Retinal pigment epithelial cell (primary cell): ENCODE measurements around the gene OR2J2.
"Not testable (repeated sequence)": the region's sequence is repeated elsewhere in the genome, so short reads cannot be mapped to it uniquely, and the experiment has no call there.

Experiments
- DNase-seq: peaks from one replicate; pipeline ENCODE4 v3.0.0-alpha.2; 2010; ENCODE audit warnings: low read depth
- H3K4me3 ChIP-seq: 2 replicates; pipeline ENCODE4 v1.5.1; 2011; ENCODE audit warnings: mild to moderate bottlenecking, low read length, control low read depth, moderate library complexity
- TF ChIP-seq, protein P1 (sequence below): conservative IDR thresholded peaks from 2 replicates; pipeline ENCODE4 v1.5.1; 2011; ENCODE audit warnings: low read depth, low read length, control low read depth, inconsistent platforms

OR2J2 gene

DNA sequence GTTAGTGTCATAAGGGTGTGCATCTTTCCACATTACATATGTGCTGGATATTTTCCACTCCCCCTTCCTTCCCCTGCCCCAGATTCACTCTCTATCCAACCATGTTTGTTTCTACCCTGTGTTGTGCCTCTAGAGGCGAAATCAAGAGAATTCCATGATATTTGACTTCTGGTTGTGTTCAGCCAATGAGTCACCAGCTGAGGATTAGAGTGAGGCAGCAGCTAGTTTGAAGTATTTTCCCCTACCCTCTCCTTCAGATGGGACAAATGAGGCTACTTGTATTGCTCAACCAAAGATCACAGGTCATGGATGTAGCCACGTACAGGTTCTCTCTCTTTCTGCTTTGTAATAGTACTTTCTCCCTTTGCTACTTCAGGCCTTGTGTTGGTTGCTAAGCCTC is 24.5 kb upstream of the OR2J2 start:
- no peak for DNase-seq
- TF ChIP-seq, protein P1, sequence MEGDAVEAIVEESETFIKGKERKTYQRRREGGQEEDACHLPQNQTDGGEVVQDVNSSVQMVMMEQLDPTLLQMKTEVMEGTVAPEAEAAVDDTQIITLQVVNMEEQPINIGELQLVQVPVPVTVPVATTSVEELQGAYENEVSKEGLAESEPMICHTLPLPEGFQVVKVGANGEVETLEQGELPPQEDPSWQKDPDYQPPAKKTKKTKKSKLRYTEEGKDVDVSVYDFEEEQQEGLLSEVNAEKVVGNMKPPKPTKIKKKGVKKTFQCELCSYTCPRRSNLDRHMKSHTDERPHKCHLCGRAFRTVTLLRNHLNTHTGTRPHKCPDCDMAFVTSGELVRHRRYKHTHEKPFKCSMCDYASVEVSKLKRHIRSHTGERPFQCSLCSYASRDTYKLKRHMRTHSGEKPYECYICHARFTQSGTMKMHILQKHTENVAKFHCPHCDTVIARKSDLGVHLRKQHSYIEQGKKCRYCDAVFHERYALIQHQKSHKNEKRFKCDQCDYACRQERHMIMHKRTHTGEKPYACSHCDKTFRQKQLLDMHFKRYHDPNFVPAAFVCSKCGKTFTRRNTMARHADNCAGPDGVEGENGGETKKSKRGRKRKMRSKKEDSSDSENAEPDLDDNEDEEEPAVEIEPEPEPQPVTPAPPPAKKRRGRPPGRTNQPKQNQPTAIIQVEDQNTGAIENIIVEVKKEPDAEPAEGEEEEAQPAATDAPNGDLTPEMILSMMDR = no peak
- no peak overlapping the region for H3K4me3 ChIP-seq

DNA sequence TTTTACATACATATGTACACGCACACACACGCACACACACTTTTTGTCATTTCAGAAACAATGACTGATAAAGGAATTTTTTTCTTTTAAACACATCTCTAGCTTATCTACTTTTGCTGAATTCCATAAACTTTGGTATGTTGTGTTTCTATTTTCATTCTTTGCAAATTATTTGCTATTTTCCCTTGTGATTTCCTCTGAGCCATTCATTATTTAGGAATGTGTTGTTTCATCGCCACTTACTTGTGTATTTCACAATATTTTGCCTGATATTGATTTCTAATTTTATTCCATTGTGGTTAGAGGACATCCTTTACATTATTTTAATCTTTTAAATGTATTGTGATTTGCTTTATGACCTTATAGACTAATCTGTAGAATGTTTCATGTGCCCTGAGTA is 23.6 kb upstream of the OR2J2 start:
- no peak overlapping the region for H3K4me3 ChIP-seq
- TF ChIP-seq, protein P1 = no peak
- no peak for DNase-seq

DNA sequence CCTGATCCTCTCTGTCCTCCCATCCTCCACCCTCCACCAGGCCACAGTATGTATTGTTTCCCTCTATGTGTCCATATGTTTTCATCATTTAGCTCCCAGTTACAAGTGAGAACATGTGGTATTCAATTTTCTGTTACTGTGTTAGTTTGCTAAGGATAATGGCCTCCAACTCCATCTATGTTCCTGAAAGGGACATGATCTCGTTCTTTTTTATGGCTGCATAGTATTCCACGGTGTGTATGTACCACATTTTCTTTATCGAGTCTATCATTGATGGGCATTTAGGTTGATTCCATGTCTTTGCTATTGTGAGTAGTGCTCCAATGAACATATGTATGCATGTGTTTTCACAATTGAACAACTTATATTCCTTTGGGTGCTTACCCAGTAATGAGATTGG is 21.3 kb upstream of the OR2J2 start:
- H3K4me3 ChIP-seq, DNase-seq: not testable (repeated sequence)

DNA sequence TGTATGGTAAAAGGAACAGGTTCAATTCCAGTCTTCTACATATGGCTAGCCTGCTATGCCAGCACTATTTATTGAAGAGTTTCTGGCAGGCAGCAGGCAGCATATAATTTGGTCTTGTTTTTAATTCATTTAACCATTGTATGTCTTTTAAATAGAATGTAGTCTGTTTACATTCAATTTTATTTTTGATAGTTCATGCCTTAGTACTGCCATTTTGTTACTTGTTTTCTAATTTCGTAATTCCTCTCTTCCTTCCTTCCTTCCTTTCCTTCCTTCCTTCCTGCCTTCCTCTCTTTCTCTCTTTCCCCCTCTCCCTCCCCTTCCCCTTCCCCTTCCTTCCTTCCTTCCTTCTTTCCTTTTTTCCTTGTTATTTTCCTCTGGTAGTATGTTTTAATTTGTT is 17.6 kb upstream of the OR2J2 start:
- no peak overlapping the region for H3K4me3 ChIP-seq
- TF ChIP-seq, protein P1 = no peak
- DNase-seq = no peak

DNA sequence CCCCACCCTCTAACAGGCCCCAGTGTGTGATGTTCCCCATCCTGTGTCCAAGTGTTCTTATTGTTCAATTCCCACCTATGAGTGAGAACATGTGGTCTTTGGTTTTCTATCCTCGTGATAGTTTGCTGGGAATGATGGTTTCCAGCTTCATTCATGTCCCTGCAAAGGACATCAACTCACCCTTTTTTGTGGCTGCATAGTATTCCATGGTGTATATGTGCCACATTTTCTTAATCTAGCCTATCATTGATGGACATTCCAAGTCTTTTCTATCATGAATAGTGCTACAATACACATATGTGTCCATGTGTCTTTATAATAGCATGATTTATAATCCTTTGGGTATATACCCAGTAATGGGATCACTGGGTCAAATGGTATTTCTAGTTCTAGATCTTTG is 15.5 kb upstream of the OR2J2 start:
- DNase-seq, H3K4me3 ChIP-seq: not testable (repeated sequence)

DNA sequence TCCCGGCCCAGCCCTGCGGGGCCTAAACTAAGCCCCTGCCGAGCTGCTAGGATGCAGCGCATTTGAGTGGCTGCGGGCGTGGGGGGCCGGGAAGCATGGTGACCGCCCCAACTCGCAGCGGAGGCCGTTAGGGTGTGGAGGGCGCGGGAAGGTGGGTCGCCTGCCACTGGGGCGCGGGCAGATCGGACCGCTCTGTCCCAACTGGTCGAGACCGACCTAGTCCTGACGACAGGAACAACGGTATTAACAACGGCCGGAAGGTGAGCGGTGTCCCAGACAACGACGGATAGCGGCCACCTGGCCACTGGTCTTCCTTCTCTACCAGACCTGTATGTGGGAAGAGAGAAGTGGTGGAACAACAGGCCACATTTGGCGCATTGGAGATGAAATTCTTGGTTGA is 10.8 kb upstream of the OR2J2 start:
- not testable (repeated sequence) for DNase-seq, H3K4me3 ChIP-seq

DNA sequence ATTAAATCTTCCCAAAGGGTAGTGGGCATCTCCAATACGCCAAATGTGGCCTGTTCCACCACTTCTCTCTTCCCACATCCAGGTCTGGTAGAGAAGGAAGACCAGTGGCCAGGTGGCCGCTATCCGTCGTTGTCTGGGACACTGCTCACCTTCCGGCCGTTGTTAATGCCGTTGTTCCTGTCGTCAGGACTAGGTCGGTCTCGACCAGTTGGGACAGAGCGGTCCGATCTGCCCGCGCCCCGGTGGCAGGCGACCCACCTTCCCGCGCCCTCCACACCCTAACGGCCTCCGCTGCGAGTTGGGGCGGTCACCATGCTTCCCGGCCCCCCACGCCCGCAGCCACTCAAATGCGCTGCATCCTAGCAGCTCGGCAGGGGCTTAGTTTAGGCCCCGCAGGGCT is 5.1 kb upstream of the OR2J2 start:
- H3K4me3 ChIP-seq, DNase-seq: not testable (repeated sequence)

DNA sequence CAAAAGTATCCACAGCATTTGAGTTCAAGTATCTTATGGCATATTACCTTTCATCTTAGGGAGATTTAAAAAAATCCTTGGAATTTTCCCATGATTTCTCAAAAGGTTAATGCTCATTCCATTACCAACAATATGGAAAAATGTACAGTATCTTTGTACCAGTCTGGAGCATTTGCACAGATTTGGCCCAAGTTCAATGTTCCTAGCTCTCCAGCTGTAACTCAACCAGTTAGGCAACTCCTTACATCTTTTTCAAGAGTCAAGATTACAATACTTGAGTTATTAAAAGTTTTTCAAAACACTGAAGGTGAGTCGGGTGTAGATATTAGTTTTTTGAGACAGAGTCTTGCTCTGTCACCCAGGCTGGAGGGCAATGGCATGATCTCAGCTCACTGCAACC is 1.0 kb downstream of the OR2J2 start:
- TF ChIP-seq, protein P1 = no peak
- no peak for DNase-seq
- no peak overlapping the region for H3K4me3 ChIP-seq

DNA sequence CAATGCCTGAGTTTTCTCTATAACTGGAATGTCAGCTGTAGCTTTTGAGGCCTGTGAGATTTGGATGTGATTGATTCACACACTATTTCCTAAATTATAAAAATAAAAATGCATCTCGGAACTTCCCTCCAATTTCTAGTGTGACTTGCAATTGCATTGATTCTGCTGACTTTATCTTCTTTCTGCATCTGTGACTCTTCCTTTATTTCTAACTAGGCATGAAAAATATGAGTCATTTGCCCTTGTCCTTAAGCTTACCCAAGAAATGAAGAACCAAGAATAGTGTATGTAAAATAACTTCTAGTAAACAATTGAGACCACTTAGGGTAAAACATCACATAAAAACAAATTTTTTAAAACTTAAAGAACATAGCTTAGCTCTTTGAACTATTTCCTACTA is 12.9 kb downstream of the OR2J2 start:
- DNase-seq = no peak
- TF ChIP-seq, protein P1 = no peak
- H3K4me3 ChIP-seq = no peak overlapping the region

DNA sequence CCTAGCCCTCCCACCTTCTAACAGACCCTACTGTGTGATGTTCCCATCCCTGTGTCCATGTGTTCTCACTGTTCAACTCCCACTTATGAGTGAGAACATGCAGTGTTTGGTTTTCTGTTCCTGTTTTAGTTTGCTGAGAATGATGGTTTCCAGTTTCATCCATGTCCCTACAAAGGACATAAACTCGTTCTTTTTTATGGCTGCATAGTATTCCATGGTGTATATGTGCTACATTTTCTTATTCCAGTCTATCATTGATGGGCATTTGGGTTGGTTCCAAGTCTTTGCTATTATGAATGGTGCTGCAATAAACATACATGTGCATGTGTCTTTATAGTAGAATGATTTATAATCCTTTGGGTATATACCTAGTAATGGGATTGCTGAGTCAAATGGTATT is 18.0 kb downstream of the OR2J2 start:
- not testable (repeated sequence) for DNase-seq, H3K4me3 ChIP-seq
